ENCODE results near the gene ESPNL. TPM values are rescaled to one million over a fixed set of nuclear protein-coding genes. Genes with fewer than 3 reads are reported as not detected.
"Not testable (repeated sequence)": the region's sequence is repeated elsewhere in the genome, so short reads cannot be mapped to it uniquely, and the experiment has no call there.

The ESPNL gene
- total and polyA plus RNA-seq, 9 donors: 0.11 to 12.9 (median 0.61) TPM

- H3K27me3 ChIP-seq: no peaks in the 10 kb centered on the region
- H3K9me3 ChIP-seq: no peaks in the 10 kb centered on the region
- no peak overlapping the region for H3K4me3 ChIP-seq
- TF ChIP-seq POLR2A (IDR thresholded peaks at IDR 0.05): no peak
- no peak for TF ChIP-seq EP300 (IDR thresholded peaks at IDR 0.05)
- TF ChIP-seq, protein P1, sequence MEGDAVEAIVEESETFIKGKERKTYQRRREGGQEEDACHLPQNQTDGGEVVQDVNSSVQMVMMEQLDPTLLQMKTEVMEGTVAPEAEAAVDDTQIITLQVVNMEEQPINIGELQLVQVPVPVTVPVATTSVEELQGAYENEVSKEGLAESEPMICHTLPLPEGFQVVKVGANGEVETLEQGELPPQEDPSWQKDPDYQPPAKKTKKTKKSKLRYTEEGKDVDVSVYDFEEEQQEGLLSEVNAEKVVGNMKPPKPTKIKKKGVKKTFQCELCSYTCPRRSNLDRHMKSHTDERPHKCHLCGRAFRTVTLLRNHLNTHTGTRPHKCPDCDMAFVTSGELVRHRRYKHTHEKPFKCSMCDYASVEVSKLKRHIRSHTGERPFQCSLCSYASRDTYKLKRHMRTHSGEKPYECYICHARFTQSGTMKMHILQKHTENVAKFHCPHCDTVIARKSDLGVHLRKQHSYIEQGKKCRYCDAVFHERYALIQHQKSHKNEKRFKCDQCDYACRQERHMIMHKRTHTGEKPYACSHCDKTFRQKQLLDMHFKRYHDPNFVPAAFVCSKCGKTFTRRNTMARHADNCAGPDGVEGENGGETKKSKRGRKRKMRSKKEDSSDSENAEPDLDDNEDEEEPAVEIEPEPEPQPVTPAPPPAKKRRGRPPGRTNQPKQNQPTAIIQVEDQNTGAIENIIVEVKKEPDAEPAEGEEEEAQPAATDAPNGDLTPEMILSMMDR (IDR thresholded peaks at IDR 0.05): no peak
- peaks cover 9% of the 10 kb centered on the region for H3K4me1 ChIP-seq (ENCODE audit: insufficient read depth)
- intact Hi-C loops (cut with DNase I): no loop called here
- no peaks in the 10 kb centered on the region for H3K36me3 ChIP-seq
- H3K27ac ChIP-seq: no peak overlapping the region
- DNase-seq: no peak
- WGBS, 3 donors: 88% methylated on average over 21 of the region's 21 CpGs
These were observed 70.4 kb downstream of the ESPNL start for GRCh38 chr2:238170386-238171071.

GRCh38 chr2:238171072-238171431 lies 70.9 kb downstream of the ESPNL start:
- H3K36me3 ChIP-seq; intact Hi-C loops (cut with DNase I): not testable (repeated sequence)

DNA sequence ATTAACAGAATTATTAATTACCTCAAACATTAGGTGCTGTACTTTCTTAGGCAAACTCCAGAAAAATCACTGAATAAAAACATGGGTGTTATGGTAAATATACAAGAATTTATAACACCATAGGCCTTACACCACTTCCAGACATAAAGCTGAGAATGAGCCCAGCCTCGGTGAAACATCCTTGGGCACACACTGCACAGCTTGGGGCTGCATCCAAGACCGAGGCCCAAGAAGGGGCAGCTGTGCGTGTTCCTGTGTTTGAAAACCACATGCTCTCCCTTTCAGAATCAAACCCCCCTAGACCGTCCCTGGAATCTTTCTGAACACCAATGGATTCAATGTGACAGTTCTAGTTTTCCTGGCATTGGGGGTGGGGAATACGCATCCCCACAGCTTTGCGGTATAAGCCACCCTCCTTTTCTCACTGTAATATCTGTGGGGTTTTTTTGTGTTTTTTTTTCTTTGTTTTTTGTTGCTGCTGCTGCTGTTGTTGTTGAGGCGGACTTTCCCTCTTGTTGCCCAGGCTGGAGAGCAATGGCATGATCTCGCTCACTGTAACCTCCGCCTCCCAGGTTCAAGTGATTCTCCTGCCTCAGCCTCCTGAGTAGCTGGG lies 71.5 kb downstream of the ESPNL start:
- DNase-seq: no peak
- Histone ChIP-seq H3K27me3 (no peaks in the 10 kb centered on the region), H3K4me1 (ENCODE audit: insufficient read depth) (peaks cover 5% of the 10 kb centered on the region), H3K27ac (no peak overlapping the region), H3K36me3 (no peaks in the 10 kb centered on the region), H3K4me3 (no peak overlapping the region), H3K9me3 (no peaks in the 10 kb centered on the region)
- 89 to 94% (median 92%) methylated on average over 9 of the region's 9 CpGs for WGBS, 3 donors
- TF ChIP-seq POLR2A (IDR thresholded peaks at IDR 0.05): no peak
- TF ChIP-seq, protein P1 (IDR thresholded peaks at IDR 0.05): no peak
- TF ChIP-seq EP300 (IDR thresholded peaks at IDR 0.05): no peak
- intact Hi-C loops (cut with DNase I): no loop called here

More at GRCh38 chr2:238171072-238171431, 70.9 kb downstream of the ESPNL start:
- not testable (repeated sequence) for DNase-seq; H3K27me3 ChIP-seq; H3K9me3 ChIP-seq; H3K4me1 ChIP-seq (ENCODE audit: insufficient read depth); H3K27ac ChIP-seq; H3K4me3 ChIP-seq
- 89 to 93% (median 93%) methylated on average over 5 of the region's 5 CpGs for WGBS, 3 donors

- intact Hi-C loops (cut with DNase I): no loop called here
- no peaks in the 10 kb centered on the region for H3K27me3 ChIP-seq
- 87 to 90% (median 90%) methylated on average over 14 of the region's 14 CpGs for WGBS, 3 donors
- no peak overlapping the region for H3K4me3 ChIP-seq
- H3K27ac ChIP-seq: no peak overlapping the region
- no peaks in the 10 kb centered on the region for H3K4me1 ChIP-seq (ENCODE audit: insufficient read depth)
- DNase-seq: no peak
- no peaks in the 10 kb centered on the region for H3K9me3 ChIP-seq
- H3K36me3 ChIP-seq: no peaks in the 10 kb centered on the region
- TF ChIP-seq, protein P1 (IDR thresholded peaks at IDR 0.05): no peak
- TF ChIP-seq POLR2A (IDR thresholded peaks at IDR 0.05): no peak
- TF ChIP-seq EP300 (IDR thresholded peaks at IDR 0.05): no peak
These were observed 72.3 kb downstream of the ESPNL start for GRCh38 chr2:238172439-238172838.

DNA sequence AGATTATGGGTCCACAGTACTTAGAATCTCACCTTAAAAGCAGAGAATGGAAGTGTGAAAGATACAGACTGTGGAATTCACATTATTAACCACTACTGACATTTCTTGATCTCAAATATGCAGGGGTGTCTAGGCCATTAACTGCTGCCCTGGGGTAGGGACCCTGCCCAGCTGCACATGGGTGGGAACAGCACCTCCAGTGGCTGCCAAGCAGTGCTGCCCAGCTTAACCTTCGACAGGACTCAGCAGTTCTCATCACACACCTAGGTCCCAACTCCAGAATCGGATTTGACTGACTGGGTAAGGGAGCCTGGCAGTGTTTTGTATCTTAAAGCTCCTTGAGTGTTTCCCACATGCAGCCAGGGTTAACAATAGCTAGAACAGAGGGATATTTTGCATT lies 73.6 kb downstream of the ESPNL start:
- H3K27me3 ChIP-seq: no peaks in the 10 kb centered on the region
- intact Hi-C loops (cut with DNase I): no loop called here
- H3K4me1 ChIP-seq (ENCODE audit: insufficient read depth): no peaks in the 10 kb centered on the region
- no peak overlapping the region for H3K4me3 ChIP-seq
- TF ChIP-seq POLR2A (IDR thresholded peaks at IDR 0.05) (no peak), EP300 (IDR thresholded peaks at IDR 0.05) (no peak)
- TF ChIP-seq, protein P1 (IDR thresholded peaks at IDR 0.05): no peak
- H3K36me3 ChIP-seq: no peaks in the 10 kb centered on the region
- no peak overlapping the region for H3K27ac ChIP-seq
- DNase-seq: no peak
- no peaks in the 10 kb centered on the region for H3K9me3 ChIP-seq
- 84 to 96% (median 91%) methylated on average over 2 of the region's 2 CpGs for WGBS, 3 donors
